ENCODE measurements around the gene ZNF222.
A peak's percentile ranks its signal among the peaks of the same experiment; 100 is the strongest.

ZNF222 gene

GRCh38 chr19:44072543-44073401 lies 47.6 kb downstream of the ZNF222 start:
- no peaks in the 10 kb centered on the region; the same call in 1 of the 2 replicates for H3K36me3 ChIP-seq
- no peaks in the 10 kb centered on the region for H3K4me1 ChIP-seq
- TF ChIP-seq CTCF (IDR thresholded peaks at IDR 0.05; ENCODE audit: low read depth, low read length) = no peak
- DNase-seq = no peak
- H3K9me3 ChIP-seq = no peaks in the 10 kb centered on the region; the same call in 1 of the 2 replicates
- H3K27me3 ChIP-seq = no peaks in the 10 kb centered on the region
- peak overlapping the region; percentile 85 for H3K4me3 ChIP-seq (ENCODE audit: low read depth, low read length)

GRCh38 chr19:44076325-44076724 lies 51.1 kb downstream of the ZNF222 start:
- no peak for DNase-seq
- Histone ChIP-seq H3K27me3 (no peaks in the 10 kb centered on the region), H3K4me3 (ENCODE audit: low read depth, low read length) (no peak overlapping the region), H3K9me3 (no peaks in the 10 kb centered on the region), H3K4me1 (no peaks in the 10 kb centered on the region), H3K36me3 (peaks cover 4% of the 10 kb centered on the region)
- TF ChIP-seq CTCF (IDR thresholded peaks at IDR 0.05; ENCODE audit: low read depth, low read length) = no peak
